ENCODE measurements around the gene DTX1.

DNA sequence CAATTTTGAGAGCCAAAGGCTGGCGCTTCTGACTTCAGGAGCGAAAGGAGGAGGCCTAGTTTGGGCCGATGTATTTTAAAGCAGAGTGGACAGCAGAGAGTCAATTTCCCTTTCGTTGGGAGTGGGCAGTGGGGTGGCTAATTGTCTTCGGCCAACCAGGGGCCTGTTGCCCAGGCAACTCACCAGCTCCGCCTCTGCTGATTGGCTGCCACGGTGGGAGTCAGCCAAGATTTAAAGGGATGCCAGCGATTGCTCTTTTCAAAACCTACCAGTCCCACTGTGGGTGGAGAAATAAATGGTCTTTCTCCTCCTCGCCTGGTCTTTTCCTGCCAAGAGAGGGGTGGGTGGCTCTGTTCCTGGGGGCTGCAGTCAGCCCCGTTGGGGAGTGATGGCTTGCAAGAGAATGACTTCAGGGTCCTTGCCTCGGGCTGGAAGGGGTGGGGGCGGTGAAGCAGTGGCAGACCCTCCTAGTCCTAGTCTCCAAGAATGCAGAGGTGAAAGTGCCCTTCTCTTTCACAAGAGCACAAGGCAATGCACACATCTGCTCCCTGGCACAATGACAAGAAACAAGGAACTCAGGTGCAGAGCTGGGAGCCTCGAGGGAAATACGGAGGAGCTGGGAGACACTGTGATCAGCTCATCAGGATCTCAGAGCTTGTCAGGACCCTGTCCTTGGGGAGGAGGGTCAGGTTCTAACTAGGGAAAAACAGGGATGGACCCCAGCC is 41.3 kb downstream of the DTX1 start:
- TF ChIP-seq, protein P1, sequence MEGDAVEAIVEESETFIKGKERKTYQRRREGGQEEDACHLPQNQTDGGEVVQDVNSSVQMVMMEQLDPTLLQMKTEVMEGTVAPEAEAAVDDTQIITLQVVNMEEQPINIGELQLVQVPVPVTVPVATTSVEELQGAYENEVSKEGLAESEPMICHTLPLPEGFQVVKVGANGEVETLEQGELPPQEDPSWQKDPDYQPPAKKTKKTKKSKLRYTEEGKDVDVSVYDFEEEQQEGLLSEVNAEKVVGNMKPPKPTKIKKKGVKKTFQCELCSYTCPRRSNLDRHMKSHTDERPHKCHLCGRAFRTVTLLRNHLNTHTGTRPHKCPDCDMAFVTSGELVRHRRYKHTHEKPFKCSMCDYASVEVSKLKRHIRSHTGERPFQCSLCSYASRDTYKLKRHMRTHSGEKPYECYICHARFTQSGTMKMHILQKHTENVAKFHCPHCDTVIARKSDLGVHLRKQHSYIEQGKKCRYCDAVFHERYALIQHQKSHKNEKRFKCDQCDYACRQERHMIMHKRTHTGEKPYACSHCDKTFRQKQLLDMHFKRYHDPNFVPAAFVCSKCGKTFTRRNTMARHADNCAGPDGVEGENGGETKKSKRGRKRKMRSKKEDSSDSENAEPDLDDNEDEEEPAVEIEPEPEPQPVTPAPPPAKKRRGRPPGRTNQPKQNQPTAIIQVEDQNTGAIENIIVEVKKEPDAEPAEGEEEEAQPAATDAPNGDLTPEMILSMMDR (IDR thresholded peaks at IDR 0.05) = no peak
- no peak for TF ChIP-seq POLR2A (IDR thresholded peaks at IDR 0.05)
